Spinal cord (tissue), 10 donors: ENCODE measurements around the gene CXXC1. TPM values are rescaled to one million over a fixed set of nuclear protein-coding genes. Genes with fewer than 3 reads are reported as not detected.
A peak's percentile ranks its signal among the peaks of the same experiment; 100 is the strongest.
"Not testable (repeated sequence)": the region's sequence is repeated elsewhere in the genome, so short reads cannot be mapped to it uniquely, and the experiment has no call there.

Experiments
- DNase-seq, 6 donors: peaks; one replicate each; pipeline versions ENCODE4 v3.0.0 to v3.0.0-alpha.2; 2013 to 2015; ENCODE audit warnings: low spot score in 6 of 6, low read depth in 4 of 6
- H3K27ac ChIP-seq: one replicate; pipeline ENCODE4 v1.5.1; 2013; ENCODE audit warnings: low read depth, low read length, control low read depth
- H3K27me3 ChIP-seq: one replicate; pipeline ENCODE4 v1.6.1; 2013; ENCODE audit warnings: low read length; ENCODE audit not compliant: control insufficient read depth, insufficient read depth
- H3K36me3 ChIP-seq: one replicate; pipeline ENCODE4 v1.6.1; 2013; ENCODE audit warnings: low read length; ENCODE audit not compliant: control insufficient read depth, insufficient read depth
- H3K4me1 ChIP-seq: one replicate; pipeline ENCODE4 v1.6.1; 2013; ENCODE audit warnings: low read length; ENCODE audit not compliant: control insufficient read depth, insufficient read depth
- H3K4me3 ChIP-seq: one replicate; pipeline ENCODE4 v1.5.1; 2013; ENCODE audit warnings: low read depth, low read length, control low read depth
- H3K9me3 ChIP-seq: one replicate; pipeline ENCODE4 v1.6.1; 2013; ENCODE audit warnings: low read length; ENCODE audit not compliant: control insufficient read depth, insufficient read depth
- WGBS: methylation state at CpG from one replicate; pipeline ENCODE4 v1.1.5; 2013; ENCODE audit warnings: missing lambda C conversion rate; ENCODE audit not compliant: insufficient coverage; 5-methylcytosine and 5-hydroxymethylcytosine counted together
- polyA plus RNA-seq, 2 donors: library from polyadenylated mRNA; unstranded; fragments of 120-200 nt; gene quantifications; one replicate each; pipeline ENCODE4 v1.2.1, GENCODE V29; 2013; ENCODE audit not compliant: insufficient read length in 2 of 2
- total RNA-seq, 2 donors: library from RNA; depleted of rRNA in 1 of 2; stranded (reverse); fragments of 120-200 nt in 1 of 2; fragments of >200 nt in 1 of 2; gene quantifications; one replicate each; pipeline versions ENCODE4 v1.2.3 to v1.2.4, GENCODE V29; 2013 to 2014
- donor health status: healthy.

CXXC1 gene
- total and polyA plus RNA-seq, 4 donors, result 31.2 to 97.5 (median 55.1) TPM

- Histone ChIP-seq H3K9me3 (peaks cover 2% of the 10 kb centered on the region), H3K36me3 (no peaks in the 10 kb centered on the region), H3K4me1 (peaks cover 10% of the 10 kb centered on the region), H3K27ac (no peak overlapping the region), H3K27me3 (peaks cover 28% of the 10 kb centered on the region), H3K4me3 (no peak overlapping the region)
- no peak for DNase-seq
- 92% methylated on average over 5 of the region's 7 CpGs for WGBS
Measured at GRCh38 chr18:50299626-50300388, 12.3 kb upstream of the CXXC1 start.

GRCh38 chr18:50298443-50299284 is 11.2 kb upstream of the CXXC1 start:
- Histone ChIP-seq H3K27me3 (peaks cover 28% of the 10 kb centered on the region), H3K4me1 (peaks cover 10% of the 10 kb centered on the region), H3K4me3 (peak overlapping the region; percentile 63), H3K9me3 (no peaks in the 10 kb centered on the region), H3K36me3 (no peaks in the 10 kb centered on the region), H3K27ac (no peak overlapping the region)
- WGBS, result 13% methylated on average over 48 of the region's 49 CpGs
- no peak for DNase-seq

GRCh38 chr18:50297621-50298442 is 10.3 kb upstream of the CXXC1 start:
- WGBS, result 1% methylated on average over 23 of the region's 28 CpGs
- no peak overlapping the region for H3K27ac ChIP-seq
- peak in 5 of 6 donors; percentile 51 to 95 (median 62) for DNase-seq

GRCh38 chr18:50293039-50293438 is 5.5 kb upstream of the CXXC1 start:
- H3K27ac ChIP-seq, result no peak overlapping the region
- H3K9me3 ChIP-seq, result no peaks in the 10 kb centered on the region
- 88% methylated on average over 1 of the region's 1 CpG for WGBS

More at GRCh38 chr18:50297621-50298442, 10.3 kb upstream of the CXXC1 start:
- Histone ChIP-seq H3K36me3 (no peaks in the 10 kb centered on the region), H3K4me1 (peaks cover 10% of the 10 kb centered on the region), H3K9me3 (no peaks in the 10 kb centered on the region), H3K27me3 (peaks cover 26% of the 10 kb centered on the region), H3K4me3 (peak overlapping the region; percentile 63)

GRCh38 chr18:50289108-50289443 is 1.6 kb upstream of the CXXC1 start:
- Histone ChIP-seq H3K4me1 (peaks cover 23% of the 10 kb centered on the region), H3K4me3 (no peak overlapping the region), H3K9me3 (no peaks in the 10 kb centered on the region), H3K36me3 (peaks cover 25% of the 10 kb centered on the region), H3K27ac (no peak overlapping the region), H3K27me3 (no peaks in the 10 kb centered on the region)
- DNase-seq, result no peak
- WGBS, result 90% methylated on average over 3 of the region's 4 CpGs

More at GRCh38 chr18:50293039-50293438, 5.5 kb upstream of the CXXC1 start:
- Histone ChIP-seq H3K4me1 (peaks cover 5% of the 10 kb centered on the region), H3K36me3 (no peaks in the 10 kb centered on the region), H3K27me3 (no peaks in the 10 kb centered on the region), H3K4me3 (no peak overlapping the region)
- no peak for DNase-seq

- peaks cover 31% of the 10 kb centered on the region for H3K36me3 ChIP-seq
- peak overlapping the region; percentile 94 for H3K4me3 ChIP-seq
- H3K27ac ChIP-seq, result peak overlapping the region; percentile 87
- WGBS, result 85% methylated on average over 13 of the region's 21 CpGs
- peaks cover 23% of the 10 kb centered on the region for H3K4me1 ChIP-seq
- DNase-seq, H3K27me3 ChIP-seq, H3K9me3 ChIP-seq: not testable (repeated sequence)
Measured at GRCh38 chr18:50288348-50289107, 1.0 kb upstream of the CXXC1 start.

GRCh38 chr18:50287028-50287440 is 458 bp downstream of the CXXC1 start:
- Histone ChIP-seq H3K9me3 (no peaks in the 10 kb centered on the region), H3K27ac (peak overlapping the region; percentile 87), H3K36me3 (peaks cover 45% of the 10 kb centered on the region), H3K27me3 (no peaks in the 10 kb centered on the region), H3K4me1 (peaks cover 32% of the 10 kb centered on the region), H3K4me3 (peak overlapping the region; percentile 94)
- no peak for DNase-seq
- WGBS, result 0% methylated on average over 27 of the region's 27 CpGs

GRCh38 chr18:50286391-50287027 is 983 bp downstream of the CXXC1 start:
- Histone ChIP-seq H3K27me3 (no peaks in the 10 kb centered on the region), H3K9me3 (no peaks in the 10 kb centered on the region), H3K4me3 (peak overlapping the region; percentile 94), H3K27ac (no peak overlapping the region), H3K4me1 (peaks cover 36% of the 10 kb centered on the region), H3K36me3 (peaks cover 49% of the 10 kb centered on the region)
- DNase-seq, result no peak
- 15% methylated on average over 22 of the region's 23 CpGs for WGBS
